CMK (cell line): ENCODE measurements around the gene MSTO1.
"Not testable (repeated sequence)": the region's sequence is repeated elsewhere in the genome, so short reads cannot be mapped to it uniquely, and the experiment has no call there.

ENCODE experiments used
- DNase-seq: peaks from one replicate; pipeline ENCODE4 v3.0.0-alpha.2; 2010; ENCODE audit warnings: low read depth

The MSTO1 gene

DNA sequence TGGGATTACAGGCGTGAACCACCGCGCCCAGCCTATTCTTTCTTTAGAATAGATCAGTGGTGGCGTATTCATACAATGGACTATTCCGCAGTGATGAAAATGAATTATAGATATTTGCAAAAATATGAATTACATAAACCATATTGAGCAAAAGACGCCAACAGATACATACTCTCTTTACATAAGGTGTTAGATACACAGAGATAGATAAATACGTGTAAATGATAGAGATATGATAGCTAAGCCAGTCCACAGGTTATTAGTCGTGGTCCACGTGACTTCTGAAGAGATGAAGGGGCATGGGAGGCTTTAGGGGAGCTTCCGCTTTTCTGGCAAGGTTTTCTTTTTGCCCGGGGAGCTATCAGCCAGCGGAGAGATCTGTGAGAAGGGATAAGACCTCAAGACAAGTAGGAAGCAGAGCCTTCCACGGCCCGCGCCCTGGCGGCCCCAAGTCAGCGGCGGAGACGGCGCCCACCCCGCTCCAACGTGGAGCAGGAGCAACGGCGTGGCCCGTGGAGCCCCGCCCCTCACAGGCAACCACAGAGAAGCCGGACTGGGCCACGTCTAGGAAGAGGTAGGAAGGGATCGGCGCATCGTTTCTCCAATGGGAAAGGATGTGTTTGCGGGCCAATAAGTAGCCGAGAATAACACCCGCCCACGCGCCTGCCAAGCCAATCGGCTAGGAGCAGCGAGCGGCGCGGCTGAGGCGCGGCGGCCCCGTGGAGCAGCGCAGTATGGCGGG lies at the start of gene MSTO1:
Gene MSTO1, plus strand, starts transcription at position 704 of the 742 bp plus-strand sequence. Its CDS starts 31 bp downstream, at position 735.
- peak; percentile 94 for DNase-seq

DNA sequence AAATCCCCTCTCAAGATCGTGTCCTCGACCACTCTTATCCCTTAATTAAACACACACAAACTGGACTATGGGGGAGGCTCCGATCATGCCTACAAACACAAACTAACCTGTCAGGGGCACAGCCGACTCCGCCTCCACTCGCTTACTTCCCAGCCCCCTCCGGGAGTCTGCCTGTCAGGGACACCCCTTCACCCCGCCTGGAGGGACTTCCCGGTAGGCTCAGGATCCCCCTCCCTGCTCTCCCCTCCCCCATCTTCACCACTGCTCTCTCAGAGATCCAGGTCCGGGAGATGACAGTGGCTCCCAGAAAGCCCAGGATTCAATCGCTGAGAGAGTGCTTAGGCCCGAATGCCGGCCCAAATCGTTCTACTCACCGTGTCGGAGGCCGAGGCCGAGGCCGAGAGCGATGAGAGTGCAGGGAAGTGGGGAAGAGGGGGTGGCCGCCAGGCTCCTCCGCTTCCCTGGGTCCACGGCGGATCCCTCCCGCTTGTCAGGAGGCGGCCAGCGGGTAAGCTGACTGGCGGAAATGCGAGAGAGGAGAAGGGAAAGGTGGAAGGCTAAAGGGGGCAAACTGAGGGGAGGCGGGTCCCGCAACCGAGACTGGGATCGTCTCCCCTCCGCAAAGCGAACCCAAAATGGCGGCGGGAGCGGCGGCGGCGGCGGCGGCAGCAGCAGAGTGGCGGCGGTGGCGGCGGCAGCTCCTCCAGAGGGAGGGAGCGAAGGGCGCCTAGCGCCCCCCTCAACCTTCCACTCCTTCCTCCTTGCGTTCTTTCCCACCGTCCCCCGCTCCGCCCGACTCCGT lies 48.0 kb upstream of the MSTO1 start:
- peak; percentile 14 for DNase-seq

DNA sequence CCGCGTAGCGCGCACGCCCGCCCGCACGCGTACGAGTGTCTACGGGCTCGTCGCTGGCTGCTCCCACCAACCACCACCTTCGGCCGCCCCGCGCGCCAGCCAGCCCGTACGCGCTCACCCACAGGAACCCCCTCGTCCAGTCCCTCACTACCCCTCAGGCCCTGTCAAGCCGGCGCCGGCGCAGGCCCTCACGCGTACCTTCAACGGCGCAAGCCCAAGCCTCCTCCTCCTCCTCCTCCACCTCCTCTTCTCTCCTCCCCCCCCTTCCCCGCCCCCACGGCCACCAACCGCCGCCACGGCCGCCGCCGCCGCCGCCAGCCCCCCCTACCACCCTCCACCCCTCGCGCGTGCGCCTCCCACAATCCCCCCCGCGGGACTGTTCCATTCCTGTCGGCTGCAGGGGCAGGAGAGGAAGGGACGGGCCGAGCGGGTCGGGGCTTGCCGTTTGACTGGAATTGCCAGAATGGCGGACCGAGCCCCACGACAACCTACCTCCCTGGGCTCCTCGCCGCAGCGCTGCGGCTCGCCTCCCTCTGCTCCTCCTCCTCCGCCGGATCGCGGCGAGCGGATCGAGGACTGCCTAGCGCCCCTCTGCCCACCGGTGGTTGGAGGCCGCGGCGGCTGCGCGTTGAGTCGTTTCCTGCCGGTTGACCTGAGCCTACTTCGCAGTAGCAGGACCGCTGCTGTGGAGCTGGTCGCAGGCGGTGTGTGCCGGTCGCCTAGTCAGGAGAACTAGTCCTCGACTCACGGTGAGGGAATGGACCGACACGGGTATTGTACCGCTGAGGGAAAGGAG lies 47.2 kb upstream of the MSTO1 start, which contains the start of gene ASH1L:
Gene ASH1L, minus strand, starts transcription at position 223 of the 796 bp plus-strand sequence. CDS start 41,284 bp downstream, outside the sequence.
- DNase-seq: peak; percentile 84

DNA sequence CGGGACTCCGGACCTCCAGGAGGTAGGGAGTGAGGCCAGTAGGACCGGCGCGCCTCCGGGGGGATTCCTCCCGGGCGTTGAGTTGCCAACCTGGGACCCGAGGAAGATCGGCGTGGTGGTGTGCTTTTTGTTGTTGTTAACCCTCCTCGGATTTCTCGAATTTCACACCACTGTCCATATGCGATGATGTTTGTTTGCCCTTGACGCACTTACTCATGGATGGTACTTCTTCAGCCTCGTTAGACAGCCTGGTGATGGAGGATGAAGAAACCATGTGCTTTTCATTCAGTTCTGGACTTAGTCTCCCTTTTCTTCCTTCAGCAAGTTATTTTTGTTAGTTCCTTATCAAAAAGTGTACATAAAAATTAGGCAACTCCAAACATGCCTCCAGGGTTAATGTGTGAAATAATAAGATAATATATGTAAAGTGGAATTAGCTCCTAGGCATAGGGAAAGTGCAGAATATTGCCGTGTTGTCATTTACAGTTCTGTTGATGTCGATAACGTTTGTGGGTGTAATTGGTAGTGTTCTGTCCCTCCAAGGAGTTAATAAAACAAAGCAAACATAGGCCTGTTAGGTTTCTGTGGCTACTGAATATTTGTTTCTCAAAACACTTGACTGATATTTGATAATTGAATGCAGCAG lies 46.5 kb upstream of the MSTO1 start:
- not testable (repeated sequence) for DNase-seq

DNA sequence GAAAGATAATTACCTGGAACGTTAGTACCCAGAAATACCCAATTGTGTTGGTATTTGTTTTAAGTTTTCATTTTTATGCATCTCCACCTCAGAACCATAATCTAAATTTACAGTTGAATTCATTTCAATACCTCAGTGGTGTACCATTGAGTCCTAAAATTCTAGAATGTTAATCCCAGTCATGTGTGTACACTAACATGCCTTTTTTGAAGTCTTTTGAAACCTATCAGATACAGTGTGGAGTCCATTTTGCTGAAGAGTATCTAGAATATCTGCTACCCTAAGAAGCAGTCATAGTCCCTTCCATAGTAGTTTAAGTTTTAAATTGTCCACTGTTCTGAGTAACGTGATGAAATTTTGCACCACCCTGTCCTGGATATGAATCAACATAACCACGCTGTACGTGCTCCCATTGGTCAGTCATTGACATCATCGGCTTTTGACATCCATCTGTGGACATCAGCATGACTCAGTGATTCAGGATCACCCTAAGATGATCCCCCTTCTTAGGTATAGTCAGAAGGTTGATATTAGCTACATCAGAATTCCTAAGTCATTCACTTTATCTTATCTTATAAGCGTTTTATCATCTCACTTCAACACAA lies 39.9 kb upstream of the MSTO1 start:
- DNase-seq: no peak

DNA sequence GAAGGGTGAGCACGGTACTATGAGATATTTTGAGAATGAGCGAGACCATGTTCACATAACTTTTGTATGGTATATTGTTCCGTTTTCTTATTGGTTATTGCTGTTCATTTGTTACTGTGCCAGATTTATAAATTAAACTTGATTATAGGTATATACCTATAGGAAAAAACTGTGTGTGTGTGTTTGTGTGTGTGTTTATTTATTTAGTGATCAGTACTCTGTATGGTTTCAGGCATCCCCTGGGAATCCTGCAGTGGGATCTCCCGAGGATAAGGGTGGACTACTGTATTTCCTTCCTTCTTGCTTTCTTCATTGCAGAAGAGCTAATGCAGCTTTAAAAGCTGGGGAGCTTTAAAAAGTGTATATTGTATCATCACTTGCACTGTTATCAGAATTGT lies 39.4 kb upstream of the MSTO1 start:
- no peak for DNase-seq

DNA sequence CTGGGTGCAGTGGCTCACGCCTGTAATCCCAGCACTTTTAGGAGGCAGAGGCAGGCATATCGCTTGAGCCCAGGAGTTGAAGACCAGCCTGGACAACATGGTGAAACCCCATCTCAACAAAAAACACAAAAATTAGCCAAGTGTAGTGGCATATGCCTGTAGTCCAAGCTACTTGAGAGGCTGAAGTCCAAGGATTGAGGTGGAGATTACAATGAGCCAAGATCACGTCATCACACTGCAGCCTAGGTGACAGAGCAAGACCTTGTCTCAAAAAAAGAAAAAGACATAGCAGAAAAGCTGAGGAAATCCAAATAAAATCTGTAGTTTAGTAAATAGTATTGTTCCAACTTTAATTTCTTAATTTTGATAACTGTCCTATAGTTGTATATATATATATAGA lies 35.9 kb upstream of the MSTO1 start:
- no peak for DNase-seq

DNA sequence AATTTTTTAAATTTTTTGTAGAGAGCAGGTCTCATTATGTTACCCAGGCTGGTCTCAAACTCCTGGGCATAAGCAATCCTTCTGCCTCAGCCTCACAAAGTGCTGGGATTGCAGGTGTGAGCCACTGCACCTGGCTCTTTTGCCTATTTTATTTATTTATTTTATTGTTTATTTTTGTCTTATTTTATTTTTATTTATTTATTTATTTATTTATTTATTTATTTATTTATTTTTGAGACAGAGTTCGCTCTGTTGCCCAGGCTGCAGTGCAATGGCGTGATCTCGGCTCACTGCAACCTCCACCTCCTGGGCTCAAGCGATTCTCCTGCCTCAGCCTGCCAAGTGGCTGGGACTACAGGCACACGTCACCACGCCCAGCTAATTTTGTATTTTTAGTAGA lies 34.4 kb upstream of the MSTO1 start:
- not testable (repeated sequence) for DNase-seq

DNA sequence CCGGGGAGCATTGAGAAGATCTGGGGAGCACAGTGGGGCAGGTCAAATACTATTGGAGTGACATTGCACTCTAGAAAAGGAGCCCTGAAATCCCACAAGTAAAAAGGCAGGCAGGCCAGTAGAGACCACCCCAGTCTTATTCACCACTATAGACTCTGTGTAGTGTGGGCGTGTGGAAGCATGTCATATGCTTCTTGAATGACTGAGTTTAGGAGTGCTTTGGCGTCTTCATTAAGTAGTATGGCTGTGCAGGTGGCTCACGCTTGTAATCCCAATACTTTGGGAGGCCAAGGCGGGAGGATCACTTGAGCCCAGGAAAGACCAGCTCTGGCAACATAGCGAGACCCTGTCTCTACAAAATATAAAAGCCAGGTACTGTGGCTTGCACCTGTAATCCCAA lies 26.2 kb upstream of the MSTO1 start:
- not testable (repeated sequence) for DNase-seq

DNA sequence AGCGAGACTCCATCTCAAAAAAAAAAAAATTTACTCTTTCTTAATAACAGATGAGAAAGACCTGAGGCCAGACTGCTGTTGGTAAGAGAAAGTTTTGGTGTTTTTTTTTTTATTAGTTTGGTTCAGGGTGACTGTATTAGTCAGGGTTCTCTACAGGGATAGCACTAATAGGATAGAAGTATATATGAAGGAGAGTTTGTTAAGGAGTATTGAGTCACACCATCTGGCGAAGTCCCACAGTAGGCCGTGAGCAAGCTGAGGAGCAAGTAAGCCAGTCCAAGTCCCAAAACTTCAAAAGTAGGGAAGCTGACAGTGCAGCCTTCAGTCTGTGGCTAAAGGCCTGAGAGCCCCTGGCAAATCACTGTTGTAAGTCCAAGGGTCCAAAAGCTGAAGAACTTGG lies 20.7 kb upstream of the MSTO1 start:
- DNase-seq: not testable (repeated sequence)

DNA sequence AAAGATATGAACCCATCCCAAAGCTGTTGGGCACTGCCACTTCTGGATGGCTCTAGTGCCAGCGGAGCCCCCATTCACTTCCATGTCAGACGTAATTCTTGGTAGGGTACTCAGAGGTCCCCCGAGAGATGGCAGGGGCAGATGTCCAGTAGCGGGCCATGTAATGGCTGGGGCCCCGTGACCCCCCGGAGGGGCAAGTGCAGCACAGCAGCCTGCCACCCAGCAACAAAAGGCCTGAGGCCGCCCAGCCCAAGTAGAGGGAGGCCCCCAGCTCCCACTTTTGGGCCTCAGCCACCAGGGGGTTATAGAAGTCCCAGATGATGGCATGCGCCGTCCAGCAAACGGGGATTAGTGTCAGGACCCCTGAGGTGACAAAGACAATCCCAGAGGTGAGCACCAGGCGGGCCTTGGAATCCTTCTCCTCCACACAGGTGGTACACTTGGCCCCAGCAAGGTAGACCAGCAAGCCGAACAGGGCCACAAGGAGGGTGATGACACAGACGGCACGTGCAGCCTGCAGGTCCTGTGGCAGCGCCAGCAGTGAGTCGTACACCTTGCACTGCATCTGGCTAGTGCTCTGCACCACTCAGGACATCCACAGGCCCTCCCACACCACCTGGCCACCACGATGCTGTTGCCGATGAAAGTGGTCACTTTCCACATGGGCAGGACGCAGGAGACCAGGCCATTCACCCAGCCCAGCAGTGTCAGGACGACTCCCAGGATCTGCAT lies 19.3 kb upstream of the MSTO1 start:
- not testable (repeated sequence) for DNase-seq

DNA sequence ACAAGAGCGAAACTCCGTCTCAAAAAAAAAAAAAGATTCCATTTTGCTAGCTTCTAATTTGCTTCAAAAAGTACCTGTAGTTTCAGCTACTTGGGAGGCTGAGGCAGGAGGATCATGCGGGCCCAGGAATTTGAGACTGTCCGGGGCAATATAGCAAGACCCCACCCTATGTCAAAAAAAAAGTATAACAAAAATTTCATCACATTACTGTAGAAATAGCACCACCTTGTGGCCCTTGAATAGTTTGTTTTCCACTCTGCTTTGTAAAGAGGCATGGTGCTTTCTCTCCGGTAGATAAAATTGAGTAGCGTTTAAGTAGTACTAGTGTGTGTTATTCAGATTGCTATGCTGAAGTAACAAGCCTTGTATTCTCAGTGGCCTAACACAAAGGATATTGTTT lies 18.2 kb upstream of the MSTO1 start:
- peak; percentile 24 for DNase-seq

DNA sequence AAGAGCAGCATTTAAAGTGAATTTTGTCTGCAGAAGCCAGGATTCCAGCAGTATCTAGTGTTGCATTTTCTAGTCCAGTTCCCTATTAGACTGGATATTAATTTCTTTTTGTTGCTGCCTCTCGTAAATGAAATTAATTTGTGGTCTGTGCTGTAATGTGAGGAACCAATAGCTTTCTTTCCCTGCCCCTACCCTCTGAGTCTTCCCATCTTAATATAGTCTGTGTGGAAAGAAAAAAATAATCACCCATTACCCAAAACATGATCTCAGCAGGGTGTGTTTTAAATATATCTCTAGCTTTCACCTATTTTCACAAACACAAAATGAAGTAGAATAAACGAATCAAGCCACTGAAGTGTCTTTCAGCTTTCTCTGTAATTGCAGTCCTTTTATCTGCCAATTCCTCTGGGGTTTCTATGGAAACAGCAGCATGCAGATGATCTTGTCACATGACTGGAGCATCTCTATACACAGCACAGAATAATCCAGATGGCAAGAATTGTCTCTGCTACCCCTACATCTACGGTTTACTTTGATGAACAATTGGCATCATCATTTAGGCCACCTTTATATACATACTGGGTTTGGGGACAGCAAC lies 14.0 kb upstream of the MSTO1 start:
- not testable (repeated sequence) for DNase-seq

DNA sequence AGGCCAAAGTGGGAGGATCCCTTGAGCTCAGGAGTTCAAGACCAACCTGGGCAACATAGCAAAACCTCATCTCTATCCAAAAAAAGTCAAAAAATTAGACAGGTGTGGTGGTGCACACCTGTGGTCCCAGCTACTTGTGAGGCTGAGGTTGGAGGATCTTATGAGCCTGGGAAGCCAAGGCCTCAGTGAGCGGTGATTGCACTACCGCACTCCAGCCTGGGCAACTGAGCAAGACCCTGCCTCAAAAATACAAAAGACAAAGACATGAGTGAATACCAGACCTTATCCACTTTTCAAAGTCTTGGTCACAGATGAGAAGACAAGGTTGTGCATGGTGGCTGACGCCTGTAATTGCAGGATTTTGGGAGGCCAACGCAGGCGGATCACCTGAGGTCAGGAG lies 13.2 kb upstream of the MSTO1 start:
- no peak for DNase-seq

DNA sequence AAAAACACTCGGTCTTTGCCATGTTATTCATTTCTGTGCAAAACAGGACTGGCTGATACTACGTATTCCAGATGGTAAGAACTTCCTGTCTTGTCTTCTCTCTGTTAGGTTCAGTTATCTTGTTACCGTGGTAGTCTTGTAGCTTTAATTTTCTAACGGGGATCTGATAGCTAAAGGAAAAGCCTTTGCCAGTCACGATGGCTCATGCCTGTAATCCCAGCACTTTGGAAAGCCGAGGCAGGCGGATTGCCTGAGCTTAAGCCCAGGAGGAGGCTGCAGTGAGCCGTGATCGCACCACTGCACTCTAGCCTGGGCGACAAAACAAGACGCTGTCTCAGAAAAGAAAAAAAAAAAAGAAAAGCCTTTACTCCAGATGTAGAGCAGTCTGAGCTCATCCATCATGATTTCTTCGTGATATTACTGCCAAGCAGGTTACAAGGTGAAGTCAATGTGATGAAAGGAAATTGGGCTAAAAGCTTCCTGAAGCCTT lies 11.1 kb upstream of the MSTO1 start:
- peak; percentile 8 for DNase-seq

DNA sequence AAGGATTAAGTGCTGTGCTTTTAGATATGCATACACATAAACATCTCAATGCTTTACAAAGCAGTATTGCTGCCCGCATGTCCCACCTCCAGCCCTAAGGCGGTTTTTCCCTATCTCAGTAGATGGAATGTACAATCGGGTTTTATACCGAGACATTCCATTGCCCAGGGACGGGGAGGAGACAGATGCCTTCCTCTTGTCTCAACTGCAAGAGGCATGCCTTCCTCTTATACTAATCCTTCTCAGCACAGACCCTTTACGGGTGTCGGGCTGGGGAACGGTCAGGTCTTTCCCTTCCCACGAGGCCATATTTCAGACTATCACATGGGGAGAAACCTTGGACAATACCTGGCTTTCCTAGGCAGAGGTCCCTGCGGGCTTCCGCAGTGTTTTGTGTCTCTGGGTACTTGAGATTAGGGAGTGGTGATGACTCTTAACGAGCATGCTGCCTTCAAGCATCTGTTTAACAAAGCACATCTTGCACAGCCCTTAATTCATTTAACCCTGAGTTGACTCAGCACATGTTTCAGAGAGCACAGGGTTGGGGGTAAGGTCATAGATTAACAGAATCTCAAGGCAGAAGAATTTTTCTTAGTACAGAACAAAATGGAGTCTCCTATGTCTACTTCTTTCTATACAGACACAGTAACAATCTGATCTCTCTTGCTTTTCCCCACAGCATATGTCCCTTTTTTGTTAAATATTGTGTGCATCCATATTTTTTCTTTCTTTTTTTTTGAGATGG lies 10.0 kb upstream of the MSTO1 start:
- not testable (repeated sequence) for DNase-seq

DNA sequence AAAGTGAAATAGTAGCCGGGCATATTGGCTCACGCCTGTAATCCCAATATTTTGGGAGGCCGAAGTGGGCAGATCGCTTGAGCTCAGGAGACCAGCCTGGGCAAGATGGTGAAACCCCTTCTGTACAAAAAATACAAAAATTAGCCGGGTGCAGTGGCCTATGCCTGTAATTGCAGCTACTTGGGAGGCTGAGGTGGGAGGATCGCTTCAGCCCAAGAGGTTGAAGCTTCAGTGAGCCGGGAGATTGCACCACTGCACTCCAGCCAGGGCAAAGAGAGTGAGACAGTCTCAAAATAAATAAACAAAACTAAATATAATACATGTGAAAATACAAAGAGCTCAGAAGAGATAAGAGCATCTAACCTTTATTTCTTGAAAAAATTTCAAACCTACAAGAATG lies 2.3 kb upstream of the MSTO1 start:
- DNase-seq: no peak

DNA sequence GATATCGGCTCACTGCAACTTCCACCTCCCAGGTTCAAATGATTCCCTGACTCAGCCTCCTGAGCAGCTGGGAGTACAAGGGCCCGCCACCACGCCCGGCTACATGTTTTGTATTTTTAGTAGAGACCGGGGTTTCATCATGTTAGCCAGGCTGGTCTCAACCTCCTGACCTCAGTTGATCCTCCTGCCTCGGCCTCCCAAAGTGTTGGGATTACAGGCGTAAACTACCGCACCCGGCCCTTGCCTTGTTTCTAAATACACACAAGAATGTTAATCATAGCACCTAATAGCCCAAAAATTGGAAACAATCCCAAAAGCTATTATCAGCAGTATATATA lies 1.2 kb upstream of the MSTO1 start:
- DNase-seq: no peak

DNA sequence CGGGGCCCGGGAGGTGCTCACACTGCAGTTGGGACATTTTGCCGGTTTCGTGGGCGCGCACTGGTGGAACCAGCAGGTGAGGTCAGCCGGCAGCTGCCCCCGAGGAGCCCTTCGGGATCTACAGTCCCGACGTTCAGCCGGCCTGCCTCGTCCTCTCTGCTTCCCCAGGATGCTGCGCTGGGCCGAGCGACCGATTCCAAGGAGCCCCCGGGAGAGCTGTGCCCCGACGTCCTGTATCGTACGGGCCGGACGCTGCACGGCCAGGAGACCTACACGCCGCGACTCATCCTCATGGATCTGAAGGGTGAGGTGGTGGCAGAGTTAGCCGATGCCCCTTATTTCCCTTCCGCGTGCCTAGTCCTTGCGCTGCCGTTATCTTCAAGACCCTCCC lies 234 bp downstream of the MSTO1 start:
- DNase-seq: not testable (repeated sequence)

DNA sequence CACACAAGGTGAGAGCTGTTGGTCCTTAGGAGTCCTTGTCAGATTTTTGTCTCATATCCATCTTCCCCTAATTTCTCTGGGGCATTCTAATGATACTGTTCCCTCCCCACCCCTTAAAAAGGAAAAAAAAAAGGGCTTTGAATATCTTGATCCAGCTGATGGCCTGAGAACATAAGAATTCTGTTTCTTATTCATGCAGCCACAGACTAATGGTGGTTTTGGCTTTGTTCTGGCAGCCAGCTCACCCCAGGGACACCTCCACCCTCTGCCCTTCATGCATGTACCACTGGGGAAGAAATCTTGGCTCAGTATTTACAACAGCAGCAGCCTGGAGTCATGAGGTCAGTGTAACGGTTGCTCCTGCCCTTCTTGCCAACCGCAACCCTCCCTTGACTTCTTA lies 3.2 kb downstream of the MSTO1 start:
- not testable (repeated sequence) for DNase-seq
